GM12878 (cell line): ENCODE measurements around the gene SYMPK.

Source experiments
- BACH1 ChIP-seq: fragments of 450-650 bp; IDR thresholded peaks from 2 replicates; pipeline ENCODE4 v1.6.1; 2017; ENCODE audit warnings: mild to moderate bottlenecking, borderline replicate concordance
- BMI1 ChIP-seq: fragments of 450-650 bp; IDR thresholded peaks from 2 replicates; pipeline ENCODE4 v1.6.1; 2016; ENCODE audit warnings: mild to moderate bottlenecking, moderate library complexity, borderline replicate concordance
- CBFB ChIP-seq: IDR thresholded peaks from 2 replicates; pipeline ENCODE4 v1.6.1; 2016; ENCODE audit warnings: antibody characterized with exemption, low read depth
- CTCF ChIP-seq, 3 experiments: IDR thresholded peaks in 2 of 3; conservative IDR thresholded peaks in 1 of 3; 2 replicates each; pipeline ENCODE4 v1.5.1; 2011; ENCODE audit warnings: low read depth in 3 of 3, low read length in 3 of 3, mild to moderate bottlenecking in 3 of 3, control low read depth in 2 of 3, moderate library complexity in 2 of 3, inconsistent platforms in 1 of 3, mixed read lengths in 1 of 3; ENCODE audit not compliant: control insufficient read depth in 2 of 3, insufficient read depth in 1 of 3; ENCODE audit errors: extremely low read depth in 1 of 3
- MXI1 ChIP-seq: fragments of 150-350 bp; IDR thresholded peaks from 2 replicates; pipeline ENCODE4 v1.6.1; 2011; ENCODE audit warnings: low read depth, mild to moderate bottlenecking, inconsistent platforms, low read length, improper control_type of control experiment
- NBN ChIP-seq: fragments of 450-650 bp; IDR thresholded peaks from 2 replicates; pipeline ENCODE4 v1.6.1; 2016
- NFIC ChIP-seq: IDR thresholded peaks from 2 replicates; pipeline ENCODE4 v1.6.1; 2012; ENCODE audit warnings: low read depth, mild to moderate bottlenecking, inconsistent platforms, low read length, moderate library complexity
- PAX8 ChIP-seq: fragments of 450-650 bp; IDR thresholded peaks from 2 replicates; pipeline ENCODE4 v1.6.1; 2017; ENCODE audit warnings: mild to moderate bottlenecking, moderate library complexity
- TCF7 ChIP-seq: IDR thresholded peaks from 2 replicates; pipeline ENCODE4 v1.6.1; 2014; ENCODE audit warnings: antibody characterized with exemption, borderline replicate concordance

GRCh38 chr19:45784096-45784495 is 78.9 kb downstream of the SYMPK start:
- TF ChIP-seq NBN (no peak), MXI1 (no peak), TCF7 (no peak), PAX8 (no peak), CBFB (no peak), NFIC (no peak), BMI1 (no peak), CTCF (IDR thresholded peaks at IDR 0.05 in 2 of 3, conservative IDR thresholded peaks at IDR 0.05 in 1 of 3; ENCODE audit: control insufficient read depth in 2 of 3, extremely low read depth in 1 of 3, insufficient read depth in 1 of 3, low read depth in 3 of 3, low read length in 3 of 3) (no peak), BACH1 (no peak)
